ENCODE measurements around the gene ZNF563.

- no peak for TF ChIP-seq CTCF (conservative IDR thresholded peaks at IDR 0.05; ENCODE audit: low read depth, low read length)
- TF ChIP-seq EZH2 (IDR thresholded peaks at IDR 0.05; ENCODE audit: borderline replicate concordance, low read depth, low read length, poor library complexity, severe bottlenecking): no peak
These were observed 2.1 kb downstream of the ZNF563 start for GRCh38 chr19:12331211-12331941.
